Myometrial cell (primary cell): ENCODE results near the gene COPG2. TPM values are rescaled to one million over a fixed set of nuclear protein-coding genes. Genes with fewer than 3 reads are reported as not detected.

Experiments
- total RNA-seq: library from RNA; depleted of rRNA; stranded (reverse); fragments of >200 nt; gene quantifications from 2 replicates; pipeline ENCODE4 v1.2.3, GENCODE V29; 2015

Gene COPG2
- total RNA-seq: 18.4 and 20.5 TPM in 2 replicates

GRCh38 chr7:130668258-130669084, at the start of gene COPG2:
Gene COPG2, minus strand, starts transcription at chr7:130668748. Its CDS starts 80 bp downstream, at chr7:130668668.

DNA sequence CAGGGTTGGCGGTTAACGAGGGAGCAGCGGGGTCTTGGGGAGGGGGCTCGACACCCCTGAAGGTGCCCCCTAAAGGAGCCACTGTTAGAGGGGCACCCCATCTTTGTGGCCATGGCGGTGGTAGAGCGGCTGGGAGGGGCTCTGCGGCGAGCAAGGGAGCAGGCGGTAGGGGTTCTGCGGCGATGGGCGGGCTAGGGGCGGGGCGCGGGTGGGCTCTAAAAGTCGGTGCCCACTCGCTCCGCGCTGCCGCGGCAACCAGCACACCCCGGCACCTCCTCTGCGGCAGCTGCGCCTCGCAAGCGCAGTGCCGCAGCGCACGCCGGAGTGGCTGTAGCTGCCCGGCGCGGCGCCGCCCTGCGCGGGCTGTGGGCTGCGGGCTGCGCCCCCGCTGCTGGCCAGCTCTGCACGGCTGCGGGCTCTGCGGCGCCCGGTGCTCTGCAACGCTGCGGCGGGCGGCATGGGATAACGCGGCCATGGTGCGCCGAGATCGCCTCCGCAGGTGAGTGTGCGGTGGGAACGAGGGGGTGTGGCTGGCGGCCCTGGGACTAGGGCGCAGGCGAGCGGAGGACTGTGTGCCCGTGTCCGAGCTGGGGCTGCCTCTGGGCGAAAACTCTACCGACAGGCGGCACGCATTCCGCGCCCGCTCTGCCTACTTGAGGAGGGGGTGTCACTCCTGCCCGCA, 176.6 kb downstream of the COPG2 start, which contains the start of gene MEST:
MEST (plus strand) TSS at position 245 of the 682 bp plus-strand sequence; CDS start at position 474, 229 bp downstream.

Other genes starting within 250 kb of the COPG2 start
- gene CEP41, start 227.7 kb downstream of the COPG2 start, total RNA-seq: 25.4 and 26.6 TPM in 2 replicates
- 104 and 111 TPM in 2 replicates for gene MEST, start 176.7 kb downstream of the COPG2 start, total RNA-seq
- not detected in 2 replicates for gene TSGA13, start 17.8 kb upstream of the COPG2 start, total RNA-seq
- not detected in 2 replicates for gene KLF14, start 65.5 kb upstream of the COPG2 start, total RNA-seq